Mesodermal cell (in vitro differentiated cells): ENCODE data around the gene CXXC5.
A peak's percentile ranks its signal among the peaks of the same experiment; 100 is the strongest.

Experiments used
- H3K27ac ChIP-seq: 2 replicates; pipeline ENCODE4 v1.7.0; 2013; ENCODE audit warnings: mild to moderate bottlenecking, low read depth, low read length, moderate library complexity; ENCODE audit not compliant: severe bottlenecking
- H3K36me3 ChIP-seq: 2 replicates; pipeline ENCODE4 v1.7.1; 2013; ENCODE audit warnings: mild to moderate bottlenecking, low read length, moderate library complexity; ENCODE audit not compliant: control insufficient read depth, insufficient read depth
- H3K4me1 ChIP-seq: one replicate; pipeline ENCODE4 v1.7.1; 2013; ENCODE audit warnings: mild to moderate bottlenecking, low read length; ENCODE audit not compliant: insufficient read depth, control insufficient read depth, poor library complexity, severe bottlenecking
- H3K4me3 ChIP-seq: 2 replicates; pipeline ENCODE4 v1.7.0; 2013; ENCODE audit warnings: low read length, control low read depth, mild to moderate bottlenecking; ENCODE audit not compliant: insufficient read depth, poor library complexity, severe bottlenecking; ENCODE audit errors: extremely low read depth
- H3K9me3 ChIP-seq: 2 replicates; pipeline ENCODE4 v1.7.1; 2013; ENCODE audit warnings: mild to moderate bottlenecking, low read length, moderate library complexity; ENCODE audit not compliant: control insufficient read depth
- WGBS, 2 experiments: methylation state at CpG; one replicate each; pipeline ENCODE4 v1.1.5; 2013; ENCODE audit warnings: missing lambda C conversion rate in 2 of 2; ENCODE audit not compliant: insufficient coverage in 2 of 2; 5-methylcytosine and 5-hydroxymethylcytosine counted together

Gene CXXC5

GRCh38 chr5:139631520-139632165, 16.5 kb upstream of the CXXC5 start:
- WGBS, 2 experiments = 100% methylated on average over 2 to 3 of the region's 3 CpGs
- peak overlapping the region; percentile 13 for H3K27ac ChIP-seq
- H3K36me3 ChIP-seq = peaks cover 46% of the 10 kb centered on the region

DNA sequence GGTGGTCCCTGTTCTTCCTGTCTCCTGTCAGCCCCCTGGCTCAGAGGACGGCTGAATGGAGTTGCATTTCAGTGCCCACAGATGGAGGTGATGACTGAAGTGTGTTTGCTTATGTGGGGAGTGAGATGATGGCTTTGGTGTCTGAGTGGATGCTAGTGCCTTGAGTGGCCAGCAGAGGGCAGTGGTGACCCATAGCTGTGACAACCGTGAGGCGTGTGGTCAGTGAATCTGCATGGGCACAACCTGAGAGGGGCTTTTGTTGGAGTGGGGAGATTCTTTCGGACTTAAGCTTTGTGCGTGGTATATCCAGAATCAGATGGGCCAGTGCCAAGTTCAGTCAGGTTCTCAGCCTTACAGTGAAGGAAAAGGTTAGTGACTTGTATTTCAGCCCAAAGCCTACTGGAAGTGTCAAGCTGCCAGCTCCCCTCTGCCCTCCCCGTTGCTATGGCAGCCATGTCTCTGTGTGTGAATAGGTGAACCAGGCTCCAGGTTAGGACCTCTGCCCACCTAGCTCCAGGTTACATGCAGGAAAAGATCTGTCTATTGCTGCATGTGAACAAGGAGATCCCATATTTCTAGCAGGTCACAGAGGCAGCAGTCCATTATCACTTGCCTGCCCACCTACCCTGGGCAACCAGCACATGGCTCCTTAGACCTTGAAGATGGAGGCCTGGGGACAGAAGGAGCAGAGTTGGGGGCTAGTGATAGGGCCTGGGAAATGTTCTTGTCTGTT, 14.7 kb upstream of the CXXC5 start:
- H3K9me3 ChIP-seq = no peaks in the 10 kb centered on the region
- H3K4me1 ChIP-seq = peaks cover 27% of the 10 kb centered on the region
- no peak overlapping the region for H3K27ac ChIP-seq
- WGBS, 2 experiments = 31% methylated on average over 2 to 6 of the region's 6 CpGs
- no peak overlapping the region for H3K4me3 ChIP-seq
- peaks cover 27% of the 10 kb centered on the region for H3K36me3 ChIP-seq

More at GRCh38 chr5:139631520-139632165, 16.5 kb upstream of the CXXC5 start:
- Histone ChIP-seq H3K4me3 (no peak overlapping the region), H3K9me3 (no peaks in the 10 kb centered on the region), H3K4me1 (peaks cover 13% of the 10 kb centered on the region)

- H3K4me1 ChIP-seq = peaks cover 33% of the 10 kb centered on the region
- no peak overlapping the region for H3K4me3 ChIP-seq
- no peak overlapping the region for H3K27ac ChIP-seq
- H3K9me3 ChIP-seq = no peaks in the 10 kb centered on the region
- 81 to 100% methylated on average over 2 of the region's 2 CpGs for WGBS, 2 experiments
- H3K36me3 ChIP-seq = peaks cover 22% of the 10 kb centered on the region
Observed at GRCh38 chr5:139634028-139634325, 14.2 kb upstream of the CXXC5 start.

- Histone ChIP-seq H3K9me3 (no peaks in the 10 kb centered on the region), H3K4me3 (no peak overlapping the region), H3K36me3 (peaks cover 17% of the 10 kb centered on the region), H3K27ac (no peak overlapping the region), H3K4me1 (peaks cover 37% of the 10 kb centered on the region)
- 86 to 88% methylated on average over 2 of the region's 3 CpGs for WGBS, 2 experiments
Observed at GRCh38 chr5:139634541-139634940, 13.6 kb upstream of the CXXC5 start.

DNA sequence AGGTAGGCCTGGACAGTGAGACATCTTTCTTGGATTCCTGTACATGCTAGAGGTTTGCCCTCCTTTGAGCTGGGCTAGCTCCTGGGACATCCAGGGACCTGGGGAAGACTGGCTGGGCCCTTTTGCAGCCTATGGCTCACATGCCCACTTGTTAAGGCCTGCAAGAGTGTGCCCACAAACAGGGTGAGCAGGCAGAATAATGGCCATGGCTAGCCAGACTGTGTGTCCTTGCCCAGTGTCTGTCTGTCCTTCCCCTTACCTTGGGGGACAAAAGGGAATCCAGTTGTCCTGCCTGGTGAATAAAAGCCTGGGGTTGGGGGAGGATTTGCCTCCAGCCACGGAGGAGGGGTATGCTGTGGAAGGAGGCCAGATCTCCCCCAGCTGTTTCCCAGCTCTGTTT, 13.0 kb upstream of the CXXC5 start:
- Histone ChIP-seq H3K36me3 (peaks cover 10% of the 10 kb centered on the region), H3K4me1 (peaks cover 37% of the 10 kb centered on the region), H3K27ac (no peak overlapping the region), H3K9me3 (no peaks in the 10 kb centered on the region), H3K4me3 (no peak overlapping the region)
- 57% methylated on average over 1 of the region's 1 CpG; no CpG with 5 or more reads in 1 of the 2 experiments for WGBS, 2 experiments

- H3K4me3 ChIP-seq = no peak overlapping the region
- peaks cover 37% of the 10 kb centered on the region for H3K4me1 ChIP-seq
- H3K27ac ChIP-seq = peak overlapping the region; percentile 39
- no peaks in the 10 kb centered on the region for H3K9me3 ChIP-seq
- peaks cover 10% of the 10 kb centered on the region for H3K36me3 ChIP-seq
Observed at GRCh38 chr5:139635606-139636206, 12.4 kb upstream of the CXXC5 start.

DNA sequence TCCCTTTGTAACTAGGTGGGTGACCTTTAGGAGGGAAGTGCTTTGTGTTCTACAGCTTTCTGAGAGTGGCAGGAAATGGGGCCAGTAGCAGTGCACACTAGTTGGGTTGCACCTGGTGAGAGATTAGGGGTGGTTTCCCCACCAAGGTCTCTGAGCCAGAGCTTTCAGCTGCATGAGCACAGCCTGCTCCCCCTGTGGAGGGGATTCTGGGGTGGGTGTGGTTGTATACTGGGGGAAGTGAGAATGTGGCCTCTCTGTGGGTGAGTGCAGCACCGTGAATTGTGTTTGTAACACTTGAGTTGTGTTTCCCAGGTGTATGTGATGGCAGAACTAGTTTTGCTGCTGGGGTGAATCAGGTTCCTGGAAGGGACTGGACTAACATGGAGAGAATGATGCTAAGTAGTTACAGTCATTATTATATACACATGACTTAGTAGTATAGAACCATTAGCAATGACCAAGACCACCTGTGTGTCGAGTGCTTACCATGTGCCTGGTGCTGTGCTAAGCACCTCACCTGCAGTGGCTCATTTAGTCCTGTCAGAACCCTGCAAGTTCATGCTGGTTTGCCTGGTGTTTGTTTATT, 11.8 kb upstream of the CXXC5 start:
- peaks cover 9% of the 10 kb centered on the region for H3K36me3 ChIP-seq
- no peak overlapping the region for H3K4me3 ChIP-seq
- no peaks in the 10 kb centered on the region for H3K9me3 ChIP-seq
- no peak overlapping the region for H3K27ac ChIP-seq
- 70 to 94% methylated on average over 2 of the region's 2 CpGs for WGBS, 2 experiments
- peaks cover 37% of the 10 kb centered on the region for H3K4me1 ChIP-seq

GRCh38 chr5:139636975-139637408, 11.2 kb upstream of the CXXC5 start:
- 29 to 52% methylated on average over 1 to 2 of the region's 6 CpGs for WGBS, 2 experiments
- H3K36me3 ChIP-seq = peaks cover 7% of the 10 kb centered on the region
- H3K4me1 ChIP-seq = peaks cover 37% of the 10 kb centered on the region
- H3K4me3 ChIP-seq = peak overlapping the region; percentile 21
- peak overlapping the region; percentile 94 for H3K27ac ChIP-seq
- no peaks in the 10 kb centered on the region for H3K9me3 ChIP-seq

DNA sequence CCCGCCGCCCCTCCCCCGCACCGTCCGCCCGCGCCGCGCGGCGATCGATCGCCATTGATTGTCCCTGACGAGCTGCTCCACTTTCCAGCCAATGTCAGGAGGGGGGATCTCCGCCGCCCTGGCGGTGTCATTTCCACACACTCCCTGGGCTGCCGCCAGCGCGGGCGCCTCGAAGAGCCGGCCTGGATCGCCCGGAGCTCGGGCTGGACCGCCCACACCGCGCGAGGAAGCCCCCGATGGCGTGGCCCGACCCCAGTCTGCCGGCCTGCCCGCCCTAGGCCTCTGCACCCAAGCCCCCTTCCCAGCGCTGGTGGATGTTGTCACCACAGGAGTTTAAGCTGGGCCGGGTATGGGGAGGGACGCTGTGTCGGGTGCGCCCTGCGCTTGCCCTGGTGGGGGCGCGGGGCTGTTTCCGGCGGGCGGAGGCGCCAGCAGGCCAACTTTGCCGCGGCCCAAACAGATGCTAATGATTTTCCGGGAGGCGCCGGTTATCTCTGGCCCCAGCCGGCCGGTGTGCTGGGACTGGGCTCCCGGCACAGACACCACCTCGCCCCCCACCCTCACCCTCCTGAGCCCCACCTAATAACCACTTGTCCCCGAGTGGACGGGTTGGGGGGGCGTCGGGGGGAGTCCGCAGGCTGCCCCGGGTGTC, 10.6 kb upstream of the CXXC5 start:
- WGBS, 2 experiments = 0 to 1% methylated on average over 29 to 30 of the region's 62 CpGs
- Histone ChIP-seq H3K9me3 (no peaks in the 10 kb centered on the region), H3K4me1 (peaks cover 37% of the 10 kb centered on the region), H3K36me3 (peaks cover 1% of the 10 kb centered on the region), H3K27ac (peak overlapping the region; percentile 94), H3K4me3 (peak overlapping the region; percentile 21)

DNA sequence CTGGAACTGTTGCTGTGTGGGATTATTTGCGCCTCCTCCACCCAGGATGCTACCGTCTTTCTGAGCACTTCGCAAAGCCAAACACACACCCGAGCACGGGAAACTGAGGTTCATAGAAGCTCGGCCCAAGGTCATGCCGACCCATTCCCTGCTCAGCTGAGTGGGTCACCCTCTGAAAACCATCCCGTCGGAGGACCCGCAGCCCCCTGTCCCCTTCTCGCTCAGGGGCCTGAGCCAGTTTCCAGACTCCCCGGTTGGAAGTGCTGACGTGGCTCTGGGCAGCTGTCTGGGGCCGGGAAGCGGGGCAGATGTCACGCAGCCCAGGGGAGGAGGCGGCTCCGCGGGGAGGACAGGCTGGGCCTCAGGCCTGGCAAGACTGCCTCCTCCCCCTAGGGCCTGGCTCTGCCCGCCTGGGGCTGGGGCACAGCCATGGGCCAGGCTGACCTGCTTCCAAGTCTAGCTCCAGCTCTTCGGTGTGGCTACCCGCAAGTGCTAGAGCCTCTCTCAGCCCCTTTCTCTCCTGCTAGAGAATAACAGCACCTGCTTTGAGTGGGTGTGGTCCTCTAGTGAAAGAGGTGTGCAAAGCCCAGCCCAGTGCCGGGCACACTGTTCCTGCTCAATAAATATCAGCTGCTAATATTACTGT, 9.9 kb upstream of the CXXC5 start:
- Histone ChIP-seq H3K9me3 (no peaks in the 10 kb centered on the region), H3K4me3 (peak overlapping the region; percentile 21), H3K36me3 (no peaks in the 10 kb centered on the region), H3K4me1 (peaks cover 40% of the 10 kb centered on the region), H3K27ac (peak overlapping the region; percentile 94)
- WGBS, 2 experiments = 13 to 21% methylated on average over 11 to 16 of the region's 23 CpGs
